GM21528 (cell line): Measurements from ENCODE around the gene ME3.
"Not testable (repeated sequence)": the region's sequence is repeated elsewhere in the genome, so short reads cannot be mapped to it uniquely, and the experiment has no call there.

Source experiments
- ATAC-seq: cut with Tn5 transposase; IDR thresholded peaks from one replicate; pipeline ENCODE4 v1.9.1; 2021; ENCODE audit warnings: mild to moderate bottlenecking, moderate library complexity; ENCODE audit not compliant: unreplicated experiment, low FRiP score

Gene ME3

GRCh38 chr11:86668929-86669328 lies 3.5 kb downstream of the ME3 start:
- no peak for ATAC-seq

GRCh38 chr11:86666193-86666592 lies 6.2 kb downstream of the ME3 start:
- no peak for ATAC-seq

GRCh38 chr11:86664930-86665329 lies 7.5 kb downstream of the ME3 start:
- no peak for ATAC-seq

- ATAC-seq: no peak
These were observed 8.7 kb downstream of the ME3 start for GRCh38 chr11:86663761-86664160.

- ATAC-seq: no peak
These were observed 9.1 kb downstream of the ME3 start for GRCh38 chr11:86663291-86663690.

GRCh38 chr11:86660736-86661135 lies 11.7 kb downstream of the ME3 start:
- ATAC-seq: no peak

GRCh38 chr11:86660088-86660487 lies 12.3 kb downstream of the ME3 start:
- no peak for ATAC-seq

GRCh38 chr11:86658534-86658933 lies 13.9 kb downstream of the ME3 start:
- ATAC-seq: no peak

- ATAC-seq: not testable (repeated sequence)
These were observed 27.2 kb downstream of the ME3 start for GRCh38 chr11:86645212-86645611.

- no peak for ATAC-seq
These were observed 28.1 kb downstream of the ME3 start for GRCh38 chr11:86644291-86644690.

- ATAC-seq: no peak
These were observed 30.7 kb downstream of the ME3 start for GRCh38 chr11:86641537-86642261.

- ATAC-seq: no peak
These were observed 33.3 kb downstream of the ME3 start for GRCh38 chr11:86639137-86639536.

GRCh38 chr11:86638673-86639072 lies 33.7 kb downstream of the ME3 start:
- no peak for ATAC-seq

GRCh38 chr11:86637988-86638387 lies 34.4 kb downstream of the ME3 start:
- no peak for ATAC-seq

- no peak for ATAC-seq
These were observed 36.1 kb downstream of the ME3 start for GRCh38 chr11:86636275-86636674.

GRCh38 chr11:86632499-86633269 lies 39.7 kb downstream of the ME3 start:
- ATAC-seq: no peak

GRCh38 chr11:86630229-86630981 lies 42.0 kb downstream of the ME3 start:
- ATAC-seq: no peak

- ATAC-seq: no peak
These were observed 43.2 kb downstream of the ME3 start for GRCh38 chr11:86629045-86629706.

- no peak for ATAC-seq
These were observed 44.5 kb downstream of the ME3 start for GRCh38 chr11:86627776-86628455.

- ATAC-seq: no peak
These were observed 46.4 kb downstream of the ME3 start for GRCh38 chr11:86625981-86626380.
